Neutrophil (primary cell): ENCODE data around the gene HINT3.

Experiments
- H3K27ac ChIP-seq: fragments of 200-600 bp; sonication (generic); 2 replicates; pipeline ENCODE4 v1.5.1; 2016; ENCODE audit warnings: mild to moderate bottlenecking, moderate library complexity
- H3K27me3 ChIP-seq: fragments of 200-600 bp; sonication (generic); 2 replicates; pipeline ENCODE4 v1.6.0; 2016; ENCODE audit warnings: mild to moderate bottlenecking
- H3K36me3 ChIP-seq: fragments of 200-600 bp; sonication (generic); 2 replicates; pipeline ENCODE4 v1.5.1; 2017
- H3K4me1 ChIP-seq, 2 experiments: fragments of 200-600 bp in 1 of 2; sonication (generic) in 1 of 2; 1 replicate in 1 of 2; 2 replicates in 1 of 2; pipeline versions ENCODE4 v1.5.1 to v1.6.1; 2013 to 2016; ENCODE audit warnings: low read depth in 1 of 2, low read length in 1 of 2, mild to moderate bottlenecking in 1 of 2, moderate library complexity in 1 of 2; ENCODE audit not compliant: control insufficient read depth in 1 of 2, insufficient read depth in 1 of 2
- H3K4me3 ChIP-seq, 2 experiments: fragments of 200-600 bp in 1 of 2; sonication (generic) in 1 of 2; 1 replicate in 1 of 2; 2 replicates in 1 of 2; pipeline ENCODE4 v1.5.1; 2013 to 2016; ENCODE audit warnings: low read depth in 1 of 2, low read length in 1 of 2, mild to moderate bottlenecking in 1 of 2, moderate library complexity in 1 of 2
- H3K9me3 ChIP-seq: fragments of 200-600 bp; sonication (generic); 2 replicates; pipeline ENCODE4 v1.5.1; 2016
- CTCF ChIP-seq: fragments of 200-600 bp; sonication (generic); IDR thresholded peaks from 2 replicates; pipeline ENCODE4 v1.5.1; 2016; ENCODE audit warnings: antibody characterized with exemption

Gene HINT3

GRCh38 chr6:125952764-125953501 lies 3.6 kb upstream of the HINT3 start:
- Histone ChIP-seq H3K27me3 (no peaks in the 10 kb centered on the region), H3K36me3 (no peaks in the 10 kb centered on the region), H3K4me3 (no peak overlapping the region), H3K9me3 (no peaks in the 10 kb centered on the region), H3K27ac (no peak overlapping the region), H3K4me1 (peaks cover 10 to 12% of the 10 kb centered on the region in 2 experiments)
- no peak for TF ChIP-seq CTCF

- H3K4me1 ChIP-seq = peaks cover 16 to 18% of the 10 kb centered on the region in 2 experiments
- no peak overlapping the region for H3K27ac ChIP-seq
- no peaks in the 10 kb centered on the region for H3K9me3 ChIP-seq
- no peaks in the 10 kb centered on the region for H3K36me3 ChIP-seq
- H3K27me3 ChIP-seq = no peaks in the 10 kb centered on the region
- H3K4me3 ChIP-seq = no peak overlapping the region
- TF ChIP-seq CTCF = no peak
Observed at GRCh38 chr6:125953502-125953875, 3.1 kb upstream of the HINT3 start.

GRCh38 chr6:125954735-125955339 lies 1.7 kb upstream of the HINT3 start:
- H3K4me1 ChIP-seq = peaks cover 25 to 30% of the 10 kb centered on the region in 2 experiments
- no peaks in the 10 kb centered on the region for H3K27me3 ChIP-seq
- H3K36me3 ChIP-seq = no peaks in the 10 kb centered on the region
- no peak overlapping the region for H3K4me3 ChIP-seq
- TF ChIP-seq CTCF = no peak
- no peak overlapping the region for H3K27ac ChIP-seq
- no peaks in the 10 kb centered on the region for H3K9me3 ChIP-seq

- no peak for TF ChIP-seq CTCF
- H3K36me3 ChIP-seq = no peaks in the 10 kb centered on the region
- no peaks in the 10 kb centered on the region for H3K9me3 ChIP-seq
- H3K27ac ChIP-seq = peak overlapping the region; percentile 87
- no peaks in the 10 kb centered on the region for H3K27me3 ChIP-seq
- peak overlapping the region; percentile 85 to 89 for H3K4me3 ChIP-seq
- peaks cover 25 to 33% of the 10 kb centered on the region in 2 experiments for H3K4me1 ChIP-seq
Observed at GRCh38 chr6:125955973-125956372, 597 bp upstream of the HINT3 start.

- Histone ChIP-seq H3K4me1 (peaks cover 25 to 33% of the 10 kb centered on the region in 2 experiments), H3K27me3 (no peaks in the 10 kb centered on the region), H3K4me3 (peak overlapping the region; percentile 85 to 89), H3K27ac (peak overlapping the region; percentile 87), H3K36me3 (peaks cover 4% of the 10 kb centered on the region), H3K9me3 (no peaks in the 10 kb centered on the region)
- no peak for TF ChIP-seq CTCF
Observed at GRCh38 chr6:125957391-125957693, 772 bp downstream of the HINT3 start.
